Effector memory CD4-positive, alpha-beta T cell (primary cell): Measurements from ENCODE around the gene ATF2.
"Not testable (repeated sequence)": the region's sequence is repeated elsewhere in the genome, so short reads cannot be mapped to it uniquely, and the experiment has no call there.

ENCODE experiments used
- DNase-seq, 3 donors: peaks; one replicate each; pipeline ENCODE4 v3.0.0-alpha.2; 2020
- H3K27ac ChIP-seq: 2 replicates; pipeline ENCODE4 v1.7.0; 2013; ENCODE audit warnings: mild to moderate bottlenecking, low read length, moderate library complexity; ENCODE audit not compliant: insufficient read depth, poor library complexity, severe bottlenecking
- H3K27me3 ChIP-seq: replicated peaks from 2 replicates; pipeline ENCODE4 v1.7.0; 2013; ENCODE audit warnings: mild to moderate bottlenecking, low read length; ENCODE audit not compliant: insufficient read depth, control insufficient read depth, poor library complexity, severe bottlenecking
- H3K36me3 ChIP-seq: 2 replicates; pipeline ENCODE4 v1.7.0; 2013; ENCODE audit warnings: mild to moderate bottlenecking, low read length, moderate library complexity; ENCODE audit not compliant: control insufficient read depth, insufficient read depth
- H3K4me1 ChIP-seq: 2 replicates; pipeline ENCODE4 v1.7.0; 2013; ENCODE audit warnings: low read length, mild to moderate bottlenecking; ENCODE audit not compliant: control insufficient read depth, insufficient read depth, poor library complexity, severe bottlenecking
- H3K4me3 ChIP-seq: 2 replicates; pipeline ENCODE4 v1.7.0; 2013; ENCODE audit warnings: low read length, low read depth, mild to moderate bottlenecking; ENCODE audit not compliant: insufficient read depth, poor library complexity, severe bottlenecking
- H3K9me3 ChIP-seq: 2 replicates; pipeline ENCODE4 v1.7.0; 2013; ENCODE audit warnings: mild to moderate bottlenecking, low read length, moderate library complexity; ENCODE audit not compliant: control insufficient read depth

Gene ATF2

DNA sequence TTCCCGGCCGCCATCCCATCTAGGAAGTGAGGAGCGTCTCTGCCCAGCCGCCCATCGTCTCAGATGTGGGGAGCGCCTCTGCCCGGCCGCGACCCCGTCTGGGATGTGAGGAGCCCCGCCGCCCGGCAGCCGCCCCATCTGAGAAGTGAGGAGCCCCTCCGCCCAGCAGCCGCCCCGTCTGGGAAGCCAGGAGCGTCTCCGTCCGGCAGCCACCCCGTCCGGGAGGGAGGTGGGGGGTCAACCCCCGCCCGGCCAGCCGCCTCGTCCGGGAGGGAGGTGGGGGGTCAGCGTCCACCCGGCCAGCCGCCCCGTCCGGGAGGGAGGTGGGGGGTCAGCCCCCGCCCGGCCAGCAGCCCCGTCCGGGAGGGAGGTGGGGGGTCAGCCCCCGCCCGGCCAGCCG, 59.9 kb downstream of the ATF2 start:
- not testable (repeated sequence) for H3K27me3 ChIP-seq, DNase-seq, H3K4me3 ChIP-seq, H3K36me3 ChIP-seq, H3K9me3 ChIP-seq, H3K4me1 ChIP-seq, H3K27ac ChIP-seq

DNA sequence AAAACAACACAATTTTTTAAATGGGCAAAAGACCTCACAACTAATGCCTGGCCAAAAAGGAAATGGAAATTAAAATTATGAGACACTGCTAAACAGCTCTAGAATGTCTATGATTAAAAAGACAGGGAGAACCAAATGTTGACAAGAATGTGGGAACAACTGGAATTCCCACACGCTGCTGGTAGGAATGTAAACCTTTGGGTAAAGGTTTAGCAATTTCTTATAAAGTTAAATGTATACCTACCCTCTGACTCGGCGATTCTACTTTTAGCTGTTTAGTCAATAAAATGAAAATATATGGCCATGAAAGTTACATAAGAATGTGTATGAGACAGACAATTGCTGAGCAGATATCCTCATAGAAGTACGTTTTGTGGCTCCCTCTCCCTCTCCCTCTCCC, 60.9 kb downstream of the ATF2 start:
- no peak overlapping the region for H3K27ac ChIP-seq
- no peak for DNase-seq
- H3K36me3 ChIP-seq: no peaks in the 10 kb centered on the region
- H3K9me3 ChIP-seq: no peaks in the 10 kb centered on the region
- no peak overlapping the region for H3K4me3 ChIP-seq
- H3K27me3 ChIP-seq: no peaks in the 10 kb centered on the region
- H3K4me1 ChIP-seq: no peaks in the 10 kb centered on the region

DNA sequence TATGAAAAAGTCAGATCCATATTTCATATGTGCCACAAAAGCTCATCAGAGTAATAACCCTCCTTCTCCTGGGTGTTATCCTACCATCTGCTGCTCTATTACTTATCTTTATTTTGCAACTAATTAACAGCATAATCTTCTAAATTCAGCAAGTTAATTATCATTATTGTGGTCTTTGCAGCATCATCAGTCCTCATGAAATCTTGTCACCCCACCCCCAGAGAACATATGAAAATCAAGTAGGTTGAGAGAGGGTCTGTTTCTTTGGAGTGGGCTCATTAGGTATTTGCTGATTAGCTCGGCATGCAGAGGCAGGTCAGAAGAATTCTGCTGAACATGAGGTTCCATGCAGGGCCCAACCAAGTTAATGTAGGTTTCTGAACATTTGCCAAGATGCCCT, 64.8 kb downstream of the ATF2 start:
- Histone ChIP-seq H3K4me3 (no peak overlapping the region), H3K4me1 (no peaks in the 10 kb centered on the region), H3K36me3 (peaks cover under 1% of the 10 kb centered on the region), H3K27me3 (no peaks in the 10 kb centered on the region), H3K27ac (no peak overlapping the region), H3K9me3 (no peaks in the 10 kb centered on the region)
- DNase-seq: no peak

DNA sequence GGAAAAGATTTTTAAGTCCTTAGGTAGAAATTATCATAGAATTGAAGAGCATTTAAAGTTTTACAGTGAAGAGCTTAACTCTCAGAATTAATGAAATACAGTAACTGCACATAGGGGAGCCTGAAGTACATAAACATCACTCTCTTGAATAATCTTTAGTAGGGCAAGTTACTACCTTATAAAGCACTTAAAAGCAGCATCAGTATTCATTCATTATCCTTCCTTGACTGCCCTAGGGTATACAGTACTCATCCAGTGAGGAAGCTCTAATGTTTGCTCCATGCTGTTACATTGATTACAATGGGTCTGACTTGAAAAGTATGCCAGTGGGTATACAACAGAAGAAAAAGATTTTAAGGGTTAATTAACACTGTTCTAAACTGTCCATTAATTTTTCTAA, 66.5 kb downstream of the ATF2 start:
- H3K4me1 ChIP-seq: no peaks in the 10 kb centered on the region
- no peak for DNase-seq
- H3K36me3 ChIP-seq: peaks cover 9% of the 10 kb centered on the region

DNA sequence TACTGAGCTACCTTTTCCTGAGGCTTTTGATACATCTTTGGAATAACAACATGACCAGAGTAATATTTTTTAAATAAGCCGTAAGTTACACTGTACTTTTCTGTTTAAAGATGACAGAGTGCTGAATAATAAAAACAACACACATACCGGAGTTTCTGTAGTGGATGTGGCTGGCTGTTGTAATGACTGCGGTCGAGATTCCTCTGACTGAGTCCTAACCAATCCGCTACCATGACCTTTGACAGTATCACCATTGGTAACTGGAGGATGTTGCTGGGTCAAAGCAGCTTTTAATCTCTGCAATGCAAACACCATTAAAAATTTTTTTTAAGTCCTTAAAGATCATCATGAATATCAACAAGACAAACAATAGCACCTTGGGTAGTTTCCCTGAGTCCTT, 70.7 kb downstream of the ATF2 start:
- no peak for DNase-seq
- H3K4me3 ChIP-seq: no peak overlapping the region
- no peaks in the 10 kb centered on the region for H3K4me1 ChIP-seq
- no peak overlapping the region for H3K27ac ChIP-seq
- no peaks in the 10 kb centered on the region for H3K9me3 ChIP-seq
- H3K27me3 ChIP-seq: no peaks in the 10 kb centered on the region
- H3K36me3 ChIP-seq: peaks cover 19% of the 10 kb centered on the region

More for the DNA sequence above, 66.5 kb downstream of the ATF2 start:
- Histone ChIP-seq H3K27me3 (no peaks in the 10 kb centered on the region), H3K27ac (no peak overlapping the region), H3K4me3 (no peak overlapping the region), H3K9me3 (no peaks in the 10 kb centered on the region)

DNA sequence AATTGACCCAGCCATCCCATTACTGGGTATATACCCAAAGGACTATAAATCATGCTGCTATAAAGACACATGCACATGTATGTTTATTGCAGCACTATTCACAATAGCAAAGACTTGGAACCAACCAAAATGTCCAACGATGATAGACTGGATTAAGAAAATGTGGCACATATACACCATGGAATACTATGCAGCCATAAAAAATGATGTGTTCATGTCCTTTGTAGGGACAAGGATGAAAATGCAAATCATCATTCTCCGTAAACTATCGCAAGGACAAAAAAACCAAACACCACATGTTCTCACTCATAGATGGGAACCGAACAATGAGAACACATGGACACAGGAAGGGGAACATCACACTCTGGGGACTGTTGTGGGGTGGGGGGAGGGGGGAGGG, 83.9 kb downstream of the ATF2 start:
- H3K9me3 ChIP-seq, H3K27me3 ChIP-seq, DNase-seq, H3K4me1 ChIP-seq, H3K4me3 ChIP-seq, H3K27ac ChIP-seq: not testable (repeated sequence)
- H3K36me3 ChIP-seq: peaks cover 27% of the 10 kb centered on the region

GRCh38 chr2:175080479-175080878, 87.5 kb downstream of the ATF2 start:
- H3K4me1 ChIP-seq: no peaks in the 10 kb centered on the region
- no peak overlapping the region for H3K27ac ChIP-seq
- peaks cover 38% of the 10 kb centered on the region for H3K36me3 ChIP-seq
- H3K4me3 ChIP-seq: no peak overlapping the region
- H3K27me3 ChIP-seq: no peaks in the 10 kb centered on the region
- DNase-seq: no peak
- no peaks in the 10 kb centered on the region for H3K9me3 ChIP-seq

GRCh38 chr2:175076272-175076671, 91.7 kb downstream of the ATF2 start:
- Histone ChIP-seq H3K36me3 (peaks cover 46% of the 10 kb centered on the region), H3K9me3 (no peaks in the 10 kb centered on the region)

GRCh38 chr2:175074478-175074877, 93.5 kb downstream of the ATF2 start:
- no peak overlapping the region for H3K4me3 ChIP-seq
- no peaks in the 10 kb centered on the region for H3K4me1 ChIP-seq
- DNase-seq: no peak
- no peaks in the 10 kb centered on the region for H3K9me3 ChIP-seq
- no peaks in the 10 kb centered on the region for H3K27me3 ChIP-seq
- no peak overlapping the region for H3K27ac ChIP-seq
- peaks cover 29% of the 10 kb centered on the region for H3K36me3 ChIP-seq

More at GRCh38 chr2:175076272-175076671, 91.7 kb downstream of the ATF2 start:
- H3K27me3 ChIP-seq: no peaks in the 10 kb centered on the region
- no peak for DNase-seq
- no peak overlapping the region for H3K4me3 ChIP-seq
- no peak overlapping the region for H3K27ac ChIP-seq
- no peaks in the 10 kb centered on the region for H3K4me1 ChIP-seq

DNA sequence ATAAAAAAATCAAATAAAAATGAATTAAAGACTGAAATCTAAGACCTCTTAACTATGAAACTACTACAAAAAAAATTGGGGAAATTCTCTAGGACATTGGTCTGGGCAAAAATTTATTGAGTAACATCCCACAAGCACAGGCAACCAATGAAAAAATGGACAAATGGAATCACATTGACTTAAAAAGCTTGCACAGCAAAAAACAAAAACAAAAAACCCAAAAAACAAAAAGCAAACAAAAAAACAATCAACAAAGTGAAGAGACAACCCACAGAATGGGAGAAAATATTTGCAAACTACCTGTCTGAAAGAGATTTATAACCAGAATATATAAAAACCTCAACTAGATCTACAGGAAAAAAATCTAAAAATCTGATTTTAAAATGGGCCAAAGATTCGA, 99.5 kb downstream of the ATF2 start:
- peaks cover 5% of the 10 kb centered on the region for H3K36me3 ChIP-seq
- H3K9me3 ChIP-seq: no peaks in the 10 kb centered on the region
- no peak overlapping the region for H3K4me3 ChIP-seq
- no peak overlapping the region for H3K27ac ChIP-seq
- H3K4me1 ChIP-seq: no peaks in the 10 kb centered on the region
- no peaks in the 10 kb centered on the region for H3K27me3 ChIP-seq
- no peak for DNase-seq

GRCh38 chr2:175066411-175066810, 101.6 kb downstream of the ATF2 start:
- Histone ChIP-seq H3K9me3 (no peaks in the 10 kb centered on the region), H3K27ac (no peak overlapping the region), H3K4me1 (no peaks in the 10 kb centered on the region), H3K27me3 (no peaks in the 10 kb centered on the region), H3K4me3 (no peak overlapping the region), H3K36me3 (no peaks in the 10 kb centered on the region)
- no peak for DNase-seq
